H9 (cell line): ENCODE data around the gene SLC36A3. TPM values are rescaled to one million over a fixed set of nuclear protein-coding genes. Genes with fewer than 3 reads are reported as not detected.
"Not testable (repeated sequence)": the region's sequence is repeated elsewhere in the genome, so short reads cannot be mapped to it uniquely, and the experiment has no call there.

Experiments used
- DNase-seq: peaks from one replicate; pipeline ENCODE4 v3.0.0-alpha.2; 2017
- H2AFZ ChIP-seq: one replicate; pipeline ENCODE4 v1.6.1; 2013; ENCODE audit warnings: mild to moderate bottlenecking, low read length, control low read depth, moderate library complexity
- H2AK5ac ChIP-seq: 2 replicates; pipeline ENCODE4 v1.6.1; 2013; ENCODE audit warnings: low read length, control low read depth, mixed read lengths; ENCODE audit not compliant: insufficient read length
- H2BK120ac ChIP-seq: one replicate; pipeline ENCODE4 v1.6.1; 2013; ENCODE audit warnings: low read depth, mild to moderate bottlenecking, low read length, control low read depth, inconsistent platforms; ENCODE audit not compliant: poor library complexity, severe bottlenecking
- H2BK12ac ChIP-seq: 2 replicates; pipeline ENCODE4 v1.6.1; 2013; ENCODE audit warnings: low read length, control low read depth, mixed read lengths, low read depth; ENCODE audit not compliant: insufficient read length
- H2BK15ac ChIP-seq: 2 replicates; pipeline ENCODE4 v1.6.1; 2013; ENCODE audit warnings: low read depth, low read length, control low read depth
- H2BK20ac ChIP-seq: one replicate; pipeline ENCODE4 v1.6.1; 2013; ENCODE audit warnings: low read depth, mild to moderate bottlenecking, low read length, control low read depth, inconsistent platforms; ENCODE audit not compliant: poor library complexity, severe bottlenecking
- H2BK5ac ChIP-seq: 2 replicates; pipeline ENCODE4 v1.6.1; 2013; ENCODE audit warnings: low read length, control low read depth, mixed read lengths; ENCODE audit not compliant: insufficient read length
- H3K14ac ChIP-seq: 2 replicates; pipeline ENCODE4 v1.6.1; 2013; ENCODE audit warnings: low read length, control low read depth; ENCODE audit not compliant: insufficient read depth
- H3K18ac ChIP-seq: 2 replicates; pipeline ENCODE4 v1.6.1; 2013; ENCODE audit warnings: low read depth, mild to moderate bottlenecking, mixed read lengths, low read length, control low read depth; ENCODE audit not compliant: insufficient read length
- H3K23ac ChIP-seq: 2 replicates; pipeline ENCODE4 v1.6.1; 2013; ENCODE audit warnings: low read length, control low read depth, mixed read lengths, low read depth; ENCODE audit not compliant: insufficient read length
- H3K23me2 ChIP-seq: 2 replicates; pipeline ENCODE4 v1.6.1; 2013; ENCODE audit warnings: low read depth, mild to moderate bottlenecking, mixed read lengths, low read length, control low read depth; ENCODE audit not compliant: insufficient read length, poor library complexity, severe bottlenecking
- H3K27ac ChIP-seq: 2 replicates; pipeline ENCODE4 v1.5.1; 2013; ENCODE audit warnings: low read length, control low read depth, mixed read lengths, low read depth; ENCODE audit not compliant: insufficient read length
- H3K27me3 ChIP-seq: 2 replicates; pipeline ENCODE4 v1.6.1; 2013; ENCODE audit warnings: low read length, control low read depth, inconsistent platforms; ENCODE audit not compliant: insufficient read depth
- H3K4ac ChIP-seq: 2 replicates; pipeline ENCODE4 v1.6.1; 2013; ENCODE audit warnings: low read depth, mild to moderate bottlenecking, control low read depth, inconsistent platforms, low read length, moderate library complexity
- H3K4me1 ChIP-seq: 2 replicates; pipeline ENCODE4 v1.6.1; 2013; ENCODE audit warnings: low read length, control low read depth, inconsistent platforms; ENCODE audit not compliant: insufficient read depth
- H3K4me2 ChIP-seq: 2 replicates; pipeline ENCODE4 v1.6.1; 2013; ENCODE audit warnings: low read length, control low read depth, mixed read lengths; ENCODE audit not compliant: insufficient read length, insufficient read depth
- H3K56ac ChIP-seq: 2 replicates; pipeline ENCODE4 v1.6.1; 2013; ENCODE audit warnings: low read depth, mild to moderate bottlenecking, mixed read lengths, low read length, control low read depth; ENCODE audit not compliant: insufficient read length
- H3K79me1 ChIP-seq: 2 replicates; pipeline ENCODE4 v1.6.1; 2013; ENCODE audit warnings: low read depth, mild to moderate bottlenecking, moderate library complexity, low read length, control low read depth, inconsistent platforms; ENCODE audit not compliant: insufficient read depth, poor library complexity, severe bottlenecking
- H3K79me2 ChIP-seq: 2 replicates; pipeline ENCODE4 v1.6.1; 2013; ENCODE audit warnings: low read length, control low read depth, inconsistent platforms; ENCODE audit not compliant: insufficient read depth
- H3K9ac ChIP-seq: 2 replicates; pipeline ENCODE4 v1.6.1; 2013; ENCODE audit warnings: low read length, control low read depth, mixed read lengths; ENCODE audit not compliant: insufficient read length; ENCODE audit errors: extremely low read depth
- H3K9me3 ChIP-seq: one replicate; pipeline ENCODE4 v1.6.1; 2013; ENCODE audit warnings: low read depth, low read length, inconsistent platforms; ENCODE audit not compliant: control insufficient read depth
- H3T11ph ChIP-seq: one replicate; pipeline ENCODE4 v1.6.1; 2013; ENCODE audit warnings: mild to moderate bottlenecking, low read length, control low read depth, inconsistent platforms
- H4K20me1 ChIP-seq: one replicate; pipeline ENCODE4 v1.6.1; 2013; ENCODE audit not compliant: control insufficient read depth, insufficient read length, insufficient read depth
- H4K5ac ChIP-seq: 2 replicates; pipeline ENCODE4 v1.6.1; 2013; ENCODE audit warnings: low read depth, mild to moderate bottlenecking, mixed read lengths, low read length, control low read depth; ENCODE audit not compliant: insufficient read length
- H4K8ac ChIP-seq: replicated peaks from 2 replicates; pipeline ENCODE4 v1.6.1; 2013; ENCODE audit warnings: low read length, control low read depth, mixed read lengths, low read depth; ENCODE audit not compliant: insufficient read length
- H4K91ac ChIP-seq: 2 replicates; pipeline ENCODE4 v1.6.1; 2013; ENCODE audit warnings: low read depth, mild to moderate bottlenecking, moderate library complexity, mixed read lengths, low read length, control low read depth; ENCODE audit not compliant: insufficient read length
- H3K27ac Mint-ChIP-seq, 3 experiments: 2 replicates in 2 of 3; 3 replicates in 1 of 3; pipeline ENCODE4 v1.8.0; 2020 to 2021; ENCODE audit warnings: mixed read lengths in 3 of 3, mild to moderate bottlenecking in 1 of 3, moderate library complexity in 1 of 3
- H3K27me3 Mint-ChIP-seq: 2 replicates; pipeline ENCODE4 v1.8.0; 2021; ENCODE audit warnings: low read depth, mild to moderate bottlenecking, moderate library complexity, mixed read lengths
- H3K36me3 Mint-ChIP-seq, 3 experiments: 2 replicates in 2 of 3; 3 replicates in 1 of 3; pipeline ENCODE4 v1.8.0; 2020 to 2021; ENCODE audit warnings: low read depth in 3 of 3, mixed read lengths in 3 of 3; ENCODE audit not compliant: insufficient read depth in 1 of 3
- H3K4me1 Mint-ChIP-seq, 2 experiments: 2 replicates each; pipeline ENCODE4 v1.8.0; 2020; ENCODE audit warnings: mixed read lengths in 2 of 2
- H3K4me3 Mint-ChIP-seq, 2 experiments: 2 replicates in 1 of 2; 3 replicates in 1 of 2; pipeline ENCODE4 v1.8.0; 2020 to 2021; ENCODE audit warnings: mild to moderate bottlenecking in 2 of 2, mixed read lengths in 2 of 2, moderate library complexity in 1 of 2
- H3K9me3 Mint-ChIP-seq, 2 experiments: 2 replicates in 1 of 2; 3 replicates in 1 of 2; pipeline ENCODE4 v1.8.0; 2020; ENCODE audit warnings: mild to moderate bottlenecking in 2 of 2, mixed read lengths in 2 of 2, moderate library complexity in 1 of 2
- WGBS: extraction: QIAGEN DNeasy Blood & Tissue Kit; methylation state at CpG from one replicate; pipeline ENCODE4 v1.1.7; 2013; ENCODE audit warnings: missing lambda C conversion rate, low lambda C conversion rate, mixed read lengths; ENCODE audit not compliant: insufficient read length; ENCODE audit errors: extremely low coverage; 5-methylcytosine and 5-hydroxymethylcytosine counted together
- total RNA-seq: library from RNA; stranded (reverse); gene quantifications from 2 replicates; pipeline ENCODE4 v1.2.1, GENCODE V29; 2021

Gene SLC36A3
- total RNA-seq, 1 experiment from 2014 or later: not detected

DNA sequence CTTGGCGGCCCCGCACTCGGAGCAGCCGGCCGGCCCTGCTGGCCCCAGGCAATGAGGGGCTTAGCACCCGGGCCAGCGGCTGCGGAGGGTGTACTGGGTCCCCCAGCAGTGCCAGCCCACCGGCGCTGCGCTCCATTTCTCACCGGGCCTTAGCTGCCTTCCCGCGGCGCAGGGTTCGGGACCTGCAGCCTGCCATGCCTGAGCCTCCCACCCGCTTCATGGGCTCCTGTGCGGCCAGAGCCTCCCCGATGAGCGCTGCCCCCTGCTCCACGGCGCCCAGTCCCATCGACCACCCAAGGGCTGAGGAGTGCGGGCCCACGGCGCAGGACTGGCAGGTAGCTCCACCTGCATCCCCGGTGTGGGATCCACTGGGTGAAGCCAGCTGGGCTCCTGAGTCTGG, 5.7 kb upstream of the SLC36A3 start:
- not testable (repeated sequence) for H2BK5ac ChIP-seq, H3K4me3 Mint-ChIP-seq, H3K23ac ChIP-seq, H3K27ac ChIP-seq, H3T11ph ChIP-seq, H3K79me2 ChIP-seq, H2AFZ ChIP-seq, H3K4ac ChIP-seq, H3K23me2 ChIP-seq, H3K36me3 Mint-ChIP-seq, H3K27ac Mint-ChIP-seq, H2BK12ac ChIP-seq, H3K56ac ChIP-seq, H3K79me1 ChIP-seq, DNase-seq, H3K4me1 ChIP-seq, H4K91ac ChIP-seq, H4K8ac ChIP-seq, H3K14ac ChIP-seq, H3K9ac ChIP-seq, H3K27me3 Mint-ChIP-seq, H2BK120ac ChIP-seq, H3K4me2 ChIP-seq, H4K5ac ChIP-seq, H2BK20ac ChIP-seq, H3K9me3 ChIP-seq, H2BK15ac ChIP-seq, H3K27me3 ChIP-seq, H4K20me1 ChIP-seq, H2AK5ac ChIP-seq, H3K18ac ChIP-seq
- WGBS: no CpG with 5 or more reads among the region's 27 CpGs
- Mint-ChIP-seq H3K9me3 (peaks cover 5 to 12% of the 10 kb centered on the region in 2 experiments; a peak in 3 of 5 replicates), H3K4me1 (peaks cover 10 to 11% of the 10 kb centered on the region in 2 experiments)
